Caco-2 (cell line): Measurements from ENCODE around the gene FAM3A. TPM values are rescaled to one million over a fixed set of nuclear protein-coding genes. Genes with fewer than 3 reads are reported as not detected.

Experiments
- BruUV-seq: library from RNA; stranded (reverse); fragments of 400-500 nt; replicated peaks from 2 replicates; lab custom pipeline; 2021; lab: Mats Ljungman, UMichigan
- CTCF ChIA-PET: fragments of 300-600 bp; sonication (Branson Sonifier 250); formaldehyde crosslinking; loops from one replicate; lab custom pipeline; 2022; ENCODE audit warnings: antibody characterized with exemption; lab: Charles Lee
- POLR2A ChIA-PET: fragments of 300-600 bp; sonication (Branson Sonifier 250); formaldehyde crosslinking; loops from one replicate; lab custom pipeline; 2022; ENCODE audit warnings: antibody characterized with exemption; lab: Charles Lee
- DNase-seq, 2 experiments: peaks; one replicate each; pipeline versions ENCODE4 v3.0.0 to v3.0.0-alpha.2; 2020 to 2022
- H3K27me3 ChIP-seq: replicated peaks from 2 replicates; pipeline ENCODE4 v1.6.0; 2011; ENCODE audit warnings: low read length; ENCODE audit not compliant: control insufficient read depth, insufficient read depth
- H3K36me3 ChIP-seq: 2 replicates; pipeline ENCODE4 v1.5.1; 2011; ENCODE audit warnings: low read length; ENCODE audit not compliant: control insufficient read depth, insufficient read depth
- H3K4me1 ChIP-seq: fragments of 250-450 bp; sonication (Bioruptor Pico); 2 replicates; pipeline ENCODE4 v1.5.1; 2020; ENCODE audit warnings: mild to moderate bottlenecking
- H3K4me3 ChIP-seq: 2 replicates; pipeline ENCODE4 v1.5.1; 2011; ENCODE audit warnings: low read depth, mild to moderate bottlenecking, control low read depth, low read length
- H3K9me3 ChIP-seq: fragments of 250-450 bp; sonication (Bioruptor Pico); 2 replicates; pipeline ENCODE4 v1.5.1; 2020; ENCODE audit warnings: mild to moderate bottlenecking, moderate library complexity
- H3K27ac Mint-ChIP-seq: one replicate; pipeline ENCODE4 v1.8.0; 2022; ENCODE audit warnings: mixed read lengths; ENCODE audit not compliant: unreplicated experiment
- H3K27me3 Mint-ChIP-seq: one replicate; pipeline ENCODE4 v1.8.0; 2022; ENCODE audit warnings: mixed read lengths; ENCODE audit not compliant: insufficient read depth, unreplicated experiment
- H3K36me3 Mint-ChIP-seq: one replicate; pipeline ENCODE4 v1.8.0; 2022; ENCODE audit warnings: mild to moderate bottlenecking, mixed read lengths; ENCODE audit not compliant: insufficient read depth, unreplicated experiment
- H3K4me1 Mint-ChIP-seq: one replicate; pipeline ENCODE4 v1.8.0; 2022; ENCODE audit warnings: low read depth, mixed read lengths; ENCODE audit not compliant: unreplicated experiment
- H3K4me3 Mint-ChIP-seq: one replicate; pipeline ENCODE4 v1.8.0; 2022; ENCODE audit warnings: mild to moderate bottlenecking, moderate library complexity, mixed read lengths; ENCODE audit not compliant: unreplicated experiment
- H3K9me3 Mint-ChIP-seq: one replicate; pipeline ENCODE4 v1.8.0; 2022; ENCODE audit warnings: mixed read lengths; ENCODE audit not compliant: unreplicated experiment
- CTCF ChIP-seq, 2 experiments: fragments of 200-600 bp in 1 of 2; IDR thresholded peaks; 1 replicate in 1 of 2; 2 replicates in 1 of 2; pipeline versions ENCODE4 v1.5.1 to v1.8.0; 2011 to 2022; ENCODE audit warnings: antibody characterized with exemption in 1 of 2, control low read depth in 1 of 2, inconsistent platforms in 1 of 2, low read depth in 1 of 2, low read length in 1 of 2, mild to moderate bottlenecking in 1 of 2, moderate library complexity in 1 of 2; ENCODE audit not compliant: insufficient read depth in 1 of 2, severe bottlenecking in 1 of 2, unreplicated experiment in 1 of 2
- intact Hi-C: fragments of 100-400 bp; cut with micrococcal nuclease; formaldehyde crosslinking; loops from one replicate; pipeline ENCODE4 v1.10.0; 2022; ENCODE audit not compliant: unreplicated experiment
- total RNA-seq: library from RNA; stranded (reverse); gene quantifications from 2 replicates; pipeline ENCODE4 v1.2.3, GENCODE V29; 2022

FAM3A gene
- total RNA-seq, 1 experiment from 2014 or later = 27.3 TPM

GRCh38 chrX:154467556-154467955 lies 48.5 kb downstream of the FAM3A start:
- ChIA-PET CTCF (no interaction called here), POLR2A (no interaction called here)

GRCh38 chrX:154466907-154467306 lies 49.1 kb downstream of the FAM3A start:
- ChIA-PET CTCF (no interaction called here), POLR2A (no interaction called here)
- H3K27me3 Mint-ChIP-seq = no peaks in the 10 kb centered on the region
- H3K36me3 Mint-ChIP-seq = peaks cover 6% of the 10 kb centered on the region
- BruUV-seq = no TSS peak
- no peaks in the 10 kb centered on the region; the same call in 1 of the 2 replicates for H3K36me3 ChIP-seq
- H3K4me3 ChIP-seq = no peak overlapping the region
- H3K9me3 Mint-ChIP-seq = no peaks in the 10 kb centered on the region
- DNase-seq = no peak
- no peak overlapping the region for H3K27ac Mint-ChIP-seq
- no peaks in the 10 kb centered on the region for H3K27me3 ChIP-seq
- no peaks in the 10 kb centered on the region for H3K4me1 ChIP-seq
- TF ChIP-seq CTCF (IDR thresholded peaks at IDR 0.05; ENCODE audit: insufficient read depth in 1 of 2, low read depth in 1 of 2, low read length in 1 of 2, severe bottlenecking in 1 of 2, unreplicated experiment in 1 of 2) = no peak
- intact Hi-C loops = no loop called here
- H3K9me3 ChIP-seq = no peaks in the 10 kb centered on the region
- no peak overlapping the region for H3K4me3 Mint-ChIP-seq
- no peaks in the 10 kb centered on the region for H3K4me1 Mint-ChIP-seq

More at GRCh38 chrX:154467556-154467955, 48.5 kb downstream of the FAM3A start:
- Histone ChIP-seq H3K9me3 (no peaks in the 10 kb centered on the region), H3K4me1 (no peaks in the 10 kb centered on the region), H3K27me3 (no peaks in the 10 kb centered on the region), H3K36me3 (no peaks in the 10 kb centered on the region; the same call in 1 of the 2 replicates), H3K4me3 (no peak overlapping the region)
- Mint-ChIP-seq H3K36me3 (peaks cover 4% of the 10 kb centered on the region), H3K27me3 (no peaks in the 10 kb centered on the region), H3K4me1 (no peaks in the 10 kb centered on the region), H3K27ac (no peak overlapping the region), H3K4me3 (no peak overlapping the region), H3K9me3 (no peaks in the 10 kb centered on the region)
- no peak for DNase-seq
- no TSS peak for BruUV-seq
- intact Hi-C loops = no loop called here
- no peak for TF ChIP-seq CTCF (IDR thresholded peaks at IDR 0.05; ENCODE audit: insufficient read depth in 1 of 2, low read depth in 1 of 2, low read length in 1 of 2, severe bottlenecking in 1 of 2, unreplicated experiment in 1 of 2)

- Mint-ChIP-seq H3K9me3 (no peaks in the 10 kb centered on the region), H3K27ac (no peak overlapping the region), H3K4me3 (no peak overlapping the region), H3K27me3 (no peaks in the 10 kb centered on the region), H3K36me3 (peaks cover 6% of the 10 kb centered on the region), H3K4me1 (no peaks in the 10 kb centered on the region)
- POLR2A ChIA-PET = no interaction called here
- no peak for DNase-seq
- H3K36me3 ChIP-seq = no peaks in the 10 kb centered on the region
- intact Hi-C loops = no loop called here
- CTCF ChIA-PET = no interaction called here
- no peak for TF ChIP-seq CTCF (IDR thresholded peaks at IDR 0.05; ENCODE audit: insufficient read depth in 1 of 2, low read depth in 1 of 2, low read length in 1 of 2, severe bottlenecking in 1 of 2, unreplicated experiment in 1 of 2)
- H3K9me3 ChIP-seq = no peaks in the 10 kb centered on the region
- BruUV-seq = no TSS peak
- H3K27me3 ChIP-seq = no peaks in the 10 kb centered on the region
- H3K4me1 ChIP-seq = no peaks in the 10 kb centered on the region
- H3K4me3 ChIP-seq = no peak overlapping the region
These were observed 50.0 kb downstream of the FAM3A start for GRCh38 chrX:154466036-154466435.
